PFSK-1 (cell line): ENCODE measurements around the gene SLC25A4.

Source experiments
- POLR2AphosphoS5 ChIP-seq: IDR thresholded peaks from 2 replicates; pipeline ENCODE4 v1.6.1; 2012; ENCODE audit warnings: low read depth, mild to moderate bottlenecking, control low read depth, low read length, moderate library complexity
- REST ChIP-seq, 2 experiments: IDR thresholded peaks; 2 replicates each; pipeline versions ENCODE4 v1.6.1 to v1.8.0; 2011 to 2012; ENCODE audit warnings: low read depth in 2 of 2, low read length in 2 of 2, control low read depth in 1 of 2, inconsistent platforms in 1 of 2, mild to moderate bottlenecking in 1 of 2, moderate library complexity in 1 of 2; ENCODE audit not compliant: insufficient read depth in 1 of 2
- SIN3A ChIP-seq: IDR thresholded peaks from 2 replicates; pipeline ENCODE4 v1.6.1; 2012; ENCODE audit warnings: mild to moderate bottlenecking, low read length, moderate library complexity, borderline replicate concordance; ENCODE audit not compliant: insufficient read depth
- TAF1 ChIP-seq: IDR thresholded peaks from 2 replicates; pipeline ENCODE4 v1.6.1; 2012; ENCODE audit warnings: low read length, control low read depth, borderline replicate concordance; ENCODE audit not compliant: insufficient read depth

- no peak for TF ChIP-seq POLR2AphosphoS5
- TF ChIP-seq TAF1, result no peak
- TF ChIP-seq REST (IDR thresholded peaks at IDR 0.05; ENCODE audit: insufficient read depth in 1 of 2, low read depth in 2 of 2, low read length in 2 of 2), result no peak
- no peak for TF ChIP-seq SIN3A
These were observed 40.7 kb downstream of the SLC25A4 start for GRCh38 chr4:185183622-185184281.
